Measurements from ENCODE around the gene NDUFS1.
"Not testable (repeated sequence)": the region's sequence is repeated elsewhere in the genome, so short reads cannot be mapped to it uniquely, and the experiment has no call there.

NDUFS1 gene

GRCh38 chr2:206098471-206098870 is 60.8 kb downstream of the NDUFS1 start:
- no peak for DNase-seq (ENCODE audit: low spot score)

- DNase-seq (ENCODE audit: low spot score) = no peak
Measured at GRCh38 chr2:206096876-206097275, 62.4 kb downstream of the NDUFS1 start.

GRCh38 chr2:206095536-206096332 is 63.5 kb downstream of the NDUFS1 start:
- no peak for DNase-seq (ENCODE audit: low spot score)

- no peak for DNase-seq (ENCODE audit: low spot score)
Measured at GRCh38 chr2:206092297-206092696, 66.9 kb downstream of the NDUFS1 start.

- no peak for DNase-seq (ENCODE audit: low spot score)
Measured at GRCh38 chr2:206088248-206088647, 71.0 kb downstream of the NDUFS1 start.

- no peak for DNase-seq (ENCODE audit: low spot score)
Measured at GRCh38 chr2:206086716-206087350, 72.4 kb downstream of the NDUFS1 start.

GRCh38 chr2:206085742-206086445 is 73.3 kb downstream of the NDUFS1 start, which contains the start of gene INO80D:
Gene INO80D, minus strand, starts transcription at chr2:206086174. Its CDS starts 23,158 bp downstream, at chr2:206063016.
- peak; percentile 86 for DNase-seq (ENCODE audit: low spot score)

- DNase-seq (ENCODE audit: low spot score) = peak; percentile 22
Measured at GRCh38 chr2:206084870-206085741, 74.1 kb downstream of the NDUFS1 start.

GRCh38 chr2:206084439-206084869 is 74.8 kb downstream of the NDUFS1 start:
- DNase-seq (ENCODE audit: low spot score) = peak; percentile 15

- DNase-seq (ENCODE audit: low spot score) = peak; percentile 41
Measured at GRCh38 chr2:206083602-206084438, 75.4 kb downstream of the NDUFS1 start.

GRCh38 chr2:206082298-206082843 is 76.9 kb downstream of the NDUFS1 start:
- no peak for DNase-seq (ENCODE audit: low spot score)

GRCh38 chr2:206080927-206081326 is 78.3 kb downstream of the NDUFS1 start:
- DNase-seq (ENCODE audit: low spot score) = no peak

- DNase-seq (ENCODE audit: low spot score) = no peak
Measured at GRCh38 chr2:206079699-206080465, 79.4 kb downstream of the NDUFS1 start.

GRCh38 chr2:206077879-206078278 is 81.4 kb downstream of the NDUFS1 start:
- not testable (repeated sequence) for DNase-seq (ENCODE audit: low spot score)

GRCh38 chr2:206075113-206075512 is 84.1 kb downstream of the NDUFS1 start:
- DNase-seq (ENCODE audit: low spot score) = no peak

GRCh38 chr2:206071807-206072206 is 87.4 kb downstream of the NDUFS1 start:
- no peak for DNase-seq (ENCODE audit: low spot score)

- no peak for DNase-seq (ENCODE audit: low spot score)
Measured at GRCh38 chr2:206069417-206069816, 89.8 kb downstream of the NDUFS1 start.

GRCh38 chr2:206068207-206068606 is 91.0 kb downstream of the NDUFS1 start:
- no peak for DNase-seq (ENCODE audit: low spot score)

Data from activated CD4-positive, alpha-beta T cell treated with anti-CD3 and anti-CD28 coated beads, Interleukin-2, Interleukin-4, amounts not matched to agents 100 ng/mL and 50 ng/mL, durations not matched to agents 16 hours and 8 hours (primary cell).